ENCODE results near the gene CCDC12.

Gene CCDC12

DNA sequence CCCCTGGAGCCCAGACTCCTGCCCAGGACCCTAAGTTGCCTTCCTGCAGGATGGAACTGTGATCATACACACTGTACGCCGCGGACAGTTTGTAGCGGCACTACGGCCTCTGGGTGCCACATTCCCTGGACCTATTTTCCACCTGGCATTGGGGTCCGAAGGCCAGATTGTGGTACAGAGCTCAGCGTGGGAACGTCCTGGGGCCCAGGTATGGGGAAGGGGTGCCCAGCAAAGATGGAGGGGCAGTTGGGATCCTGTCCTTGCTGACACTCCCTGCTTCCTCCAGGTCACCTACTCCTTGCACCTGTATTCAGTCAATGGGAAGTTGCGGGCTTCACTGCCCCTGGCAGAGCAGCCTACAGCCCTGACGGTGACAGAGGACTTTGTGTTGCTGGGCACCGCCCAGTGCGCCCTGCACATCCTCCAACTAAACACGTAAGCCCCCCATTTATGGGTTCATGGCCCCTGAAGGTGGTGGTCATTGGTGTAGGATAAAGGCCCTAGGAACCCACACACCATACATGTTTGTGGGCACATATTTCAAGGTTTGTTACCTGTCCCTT lies 31.8 kb upstream of the CCDC12 start:
- H3K4me3 ChIP-seq (ENCODE audit: low read depth, low read length): no peak overlapping the region

DNA sequence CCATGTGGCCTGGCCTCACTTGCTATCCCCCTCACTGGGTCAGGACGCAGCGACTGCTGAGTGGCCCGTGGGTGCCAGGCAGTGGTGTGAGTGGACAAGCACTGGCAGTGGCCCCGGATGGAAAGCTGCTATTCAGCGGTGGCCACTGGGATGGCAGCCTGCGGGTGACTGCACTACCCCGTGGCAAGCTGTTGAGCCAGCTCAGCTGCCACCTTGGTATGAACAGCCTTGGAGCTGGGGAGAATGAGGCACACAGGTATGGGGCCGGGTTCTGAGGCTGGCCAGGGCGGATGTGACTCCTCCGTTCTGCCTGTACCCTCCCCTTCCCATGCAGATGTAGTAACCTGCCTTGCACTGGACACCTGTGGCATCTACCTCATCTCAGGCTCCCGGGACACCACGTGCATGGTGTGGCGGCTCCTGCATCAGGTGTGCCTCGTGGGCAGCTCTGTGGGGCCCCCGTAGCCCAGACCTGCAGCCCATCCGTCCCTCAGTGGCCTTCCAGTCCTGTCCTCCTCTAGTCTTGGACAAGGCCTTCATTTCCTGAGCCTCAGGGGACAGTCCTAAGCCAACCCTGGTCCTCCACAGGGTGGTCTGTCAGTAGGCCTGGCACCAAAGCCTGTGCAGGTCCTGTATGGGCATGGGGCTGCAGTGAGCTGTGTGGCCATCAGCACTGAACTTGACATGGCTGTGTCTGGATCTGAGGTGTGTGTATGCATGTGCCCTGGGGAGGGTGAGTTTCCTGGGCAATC lies 31.1 kb upstream of the CCDC12 start:
- no peak overlapping the region for H3K4me3 ChIP-seq (ENCODE audit: low read depth, low read length)

DNA sequence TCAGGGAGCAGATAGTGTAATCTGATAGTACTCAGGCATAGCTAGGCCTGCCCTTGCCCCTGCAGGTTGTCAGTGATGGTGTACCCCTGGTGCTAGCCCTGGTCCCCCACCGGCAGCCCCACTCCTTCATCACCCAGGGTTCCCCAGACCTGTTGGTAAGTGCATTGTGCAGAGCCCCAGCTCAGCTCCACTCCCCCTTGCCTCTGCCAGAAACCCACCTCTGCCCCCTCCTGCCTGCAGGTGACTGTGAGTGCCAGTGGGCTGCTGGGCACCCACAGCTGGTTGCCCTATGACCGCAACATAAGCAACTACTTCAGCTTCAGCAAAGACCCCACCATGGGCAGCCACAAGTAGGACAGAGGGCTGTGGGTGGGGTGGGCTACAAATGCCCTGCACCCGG lies 30.5 kb upstream of the CCDC12 start:
- H3K4me3 ChIP-seq (ENCODE audit: low read depth, low read length): no peak overlapping the region

DNA sequence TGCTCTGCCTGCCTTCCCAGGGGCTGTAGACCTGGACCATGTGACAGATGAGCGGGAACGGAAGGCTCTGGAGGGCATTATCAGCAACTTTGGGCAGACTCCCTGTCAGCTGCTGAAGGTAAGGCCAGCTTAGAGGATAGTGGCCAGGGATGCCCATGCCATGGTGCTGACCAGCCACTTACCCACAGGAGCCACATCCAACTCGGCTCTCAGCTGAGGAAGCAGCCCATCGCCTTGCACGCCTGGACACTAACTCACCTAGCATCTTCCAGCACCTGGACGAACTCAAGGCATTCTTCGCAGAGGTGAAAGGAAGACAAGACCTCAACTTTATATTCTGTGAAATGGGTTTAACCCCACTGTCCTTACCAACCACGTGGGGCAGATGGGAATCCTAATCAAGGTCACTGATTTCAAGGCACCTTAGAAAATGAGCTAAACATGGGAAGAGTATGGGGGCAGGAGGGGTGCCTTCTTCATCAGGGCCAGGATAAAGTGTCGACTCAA lies 29.7 kb upstream of the CCDC12 start:
- no peak overlapping the region for H3K4me3 ChIP-seq (ENCODE audit: low read depth, low read length)

DNA sequence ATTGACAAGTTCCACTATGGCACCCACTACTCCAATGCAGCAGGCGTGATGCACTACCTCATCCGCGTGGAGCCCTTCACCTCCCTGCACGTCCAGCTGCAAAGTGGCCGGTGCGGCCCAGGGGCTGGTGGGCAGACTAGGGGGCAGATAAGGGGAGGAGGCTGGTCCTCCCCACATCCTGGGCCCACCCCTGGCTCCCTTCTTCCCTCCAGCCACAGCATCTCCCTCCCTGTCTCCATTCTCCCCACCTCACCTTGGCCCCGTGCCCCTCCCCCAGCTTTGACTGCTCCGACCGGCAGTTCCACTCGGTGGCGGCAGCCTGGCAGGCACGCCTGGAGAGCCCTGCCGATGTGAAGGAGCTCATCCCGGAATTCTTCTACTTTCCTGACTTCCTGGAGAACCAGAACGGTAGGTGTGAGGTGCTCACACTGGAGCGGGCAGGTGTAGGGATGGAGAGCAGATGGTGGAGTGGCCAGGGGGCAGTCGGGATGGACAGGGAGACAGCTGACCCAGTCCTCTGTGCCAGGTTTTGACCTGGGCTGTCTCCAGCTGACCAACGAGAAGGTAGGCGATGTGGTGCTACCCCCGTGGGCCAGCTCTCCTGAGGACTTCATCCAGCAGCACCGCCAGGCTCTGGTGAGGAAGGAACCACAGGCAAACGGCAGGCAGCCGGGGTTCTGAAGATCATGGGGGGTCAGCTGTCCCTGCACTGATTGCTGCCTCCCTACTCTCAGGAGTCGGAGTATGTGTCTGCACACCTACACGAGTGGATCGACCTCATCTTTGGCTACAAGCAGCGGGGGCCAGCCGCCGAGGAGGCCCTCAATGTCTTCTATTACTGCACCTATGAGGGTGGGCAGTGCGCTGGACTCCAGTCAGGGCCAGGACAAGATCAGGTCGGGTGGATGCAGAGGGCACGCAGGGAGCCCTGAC lies 28.9 kb upstream of the CCDC12 start:
- H3K4me3 ChIP-seq (ENCODE audit: low read depth, low read length): no peak overlapping the region

DNA sequence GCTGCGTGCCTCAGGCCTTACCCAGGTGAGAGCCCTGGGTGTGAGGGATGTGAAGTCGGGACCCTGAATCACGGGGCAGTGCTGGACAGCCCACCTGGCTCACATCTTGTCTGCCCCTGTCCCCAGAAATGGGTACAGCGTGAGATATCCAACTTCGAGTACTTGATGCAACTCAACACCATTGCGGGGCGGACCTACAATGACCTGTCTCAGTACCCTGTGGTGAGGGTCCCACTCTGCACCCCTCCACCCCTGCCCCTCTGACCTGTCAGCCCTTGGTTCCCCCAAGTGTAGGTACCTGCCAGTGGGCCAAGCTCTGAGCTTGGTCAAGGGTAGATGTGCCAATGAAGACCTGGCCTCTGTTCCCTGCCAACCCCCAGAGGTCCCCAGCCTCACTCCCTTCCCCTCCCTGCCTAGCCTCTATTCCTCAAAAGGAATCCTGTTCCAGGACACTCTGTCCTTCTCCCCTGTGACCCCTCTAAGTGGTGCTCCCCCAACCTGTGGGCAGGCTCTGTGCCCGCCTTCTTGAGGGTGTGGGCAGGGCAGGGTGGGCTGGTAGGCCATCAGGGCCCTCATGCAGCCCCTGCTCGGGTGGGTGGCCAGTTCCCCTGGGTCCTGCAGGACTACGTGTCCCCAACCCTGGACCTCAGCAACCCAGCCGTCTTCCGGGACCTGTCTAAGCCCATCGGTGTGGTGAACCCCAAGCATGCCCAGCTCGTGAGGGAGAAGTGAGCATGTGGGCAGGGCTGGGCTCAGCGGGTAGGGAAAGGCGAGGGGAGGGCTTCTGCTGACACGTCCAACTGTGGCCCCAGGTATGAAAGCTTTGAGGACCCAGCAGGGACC lies 28.0 kb upstream of the CCDC12 start:
- no peak overlapping the region for H3K4me3 ChIP-seq (ENCODE audit: low read depth, low read length)

DNA sequence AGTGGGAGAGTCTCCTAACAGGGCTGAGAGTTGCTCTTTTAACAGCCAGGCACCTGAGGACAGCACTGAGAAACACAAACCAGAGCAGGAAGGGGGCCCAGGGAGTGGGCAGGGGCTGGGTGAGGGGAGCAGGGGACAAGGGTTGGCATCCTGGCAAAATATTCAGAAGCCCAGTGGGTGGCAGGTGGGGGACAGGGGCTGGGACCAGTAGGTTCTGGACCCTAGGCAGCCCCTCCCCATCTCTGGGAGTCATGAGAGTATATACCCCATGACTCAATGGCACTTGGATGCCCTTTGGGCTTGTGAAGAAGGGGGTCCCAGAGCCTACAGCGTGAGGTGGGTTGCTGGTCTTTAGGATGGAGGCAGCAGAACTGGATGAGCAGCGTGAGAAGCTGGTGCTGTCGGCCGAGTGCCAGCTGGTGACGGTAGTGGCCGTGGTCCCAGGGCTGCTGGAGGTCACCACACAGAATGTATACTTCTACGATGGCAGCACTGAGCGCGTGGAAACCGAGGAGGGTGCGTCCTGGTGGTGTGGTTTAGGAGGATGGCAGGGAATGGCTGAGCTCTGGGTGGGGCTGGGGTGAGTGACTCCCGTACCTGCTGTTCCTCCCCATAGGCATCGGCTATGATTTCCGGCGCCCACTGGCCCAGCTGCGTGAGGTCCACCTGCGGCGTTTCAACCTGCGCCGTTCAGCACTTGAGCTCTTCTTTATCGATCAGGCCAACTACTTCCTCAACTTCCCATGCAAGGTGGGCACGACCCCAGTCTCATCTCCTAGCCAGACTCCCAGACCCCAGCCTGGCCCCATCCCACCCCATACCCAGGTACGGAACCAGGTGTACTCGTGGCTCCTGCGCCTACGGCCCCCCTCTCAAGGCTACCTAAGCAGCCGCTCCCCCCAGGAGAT lies 27.2 kb upstream of the CCDC12 start:
- no peak overlapping the region for H3K4me3 ChIP-seq (ENCODE audit: low read depth, low read length)

DNA sequence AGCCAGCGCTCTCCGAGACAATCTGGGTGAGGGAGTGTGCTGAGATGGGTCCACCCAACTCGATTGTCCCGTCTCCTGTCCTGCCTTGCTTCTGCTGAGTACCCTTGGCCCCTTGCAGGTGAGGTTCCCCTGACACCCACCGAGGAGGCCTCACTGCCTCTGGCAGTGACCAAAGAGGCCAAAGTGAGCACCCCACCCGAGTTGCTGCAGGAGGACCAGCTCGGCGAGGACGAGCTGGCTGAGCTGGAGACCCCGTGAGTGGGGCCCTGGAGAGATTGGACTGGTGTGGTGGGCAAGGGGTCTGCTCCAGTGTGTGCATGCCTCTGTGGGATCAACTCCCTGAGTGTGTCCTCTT lies 26.5 kb upstream of the CCDC12 start:
- no peak overlapping the region for H3K4me3 ChIP-seq (ENCODE audit: low read depth, low read length)

DNA sequence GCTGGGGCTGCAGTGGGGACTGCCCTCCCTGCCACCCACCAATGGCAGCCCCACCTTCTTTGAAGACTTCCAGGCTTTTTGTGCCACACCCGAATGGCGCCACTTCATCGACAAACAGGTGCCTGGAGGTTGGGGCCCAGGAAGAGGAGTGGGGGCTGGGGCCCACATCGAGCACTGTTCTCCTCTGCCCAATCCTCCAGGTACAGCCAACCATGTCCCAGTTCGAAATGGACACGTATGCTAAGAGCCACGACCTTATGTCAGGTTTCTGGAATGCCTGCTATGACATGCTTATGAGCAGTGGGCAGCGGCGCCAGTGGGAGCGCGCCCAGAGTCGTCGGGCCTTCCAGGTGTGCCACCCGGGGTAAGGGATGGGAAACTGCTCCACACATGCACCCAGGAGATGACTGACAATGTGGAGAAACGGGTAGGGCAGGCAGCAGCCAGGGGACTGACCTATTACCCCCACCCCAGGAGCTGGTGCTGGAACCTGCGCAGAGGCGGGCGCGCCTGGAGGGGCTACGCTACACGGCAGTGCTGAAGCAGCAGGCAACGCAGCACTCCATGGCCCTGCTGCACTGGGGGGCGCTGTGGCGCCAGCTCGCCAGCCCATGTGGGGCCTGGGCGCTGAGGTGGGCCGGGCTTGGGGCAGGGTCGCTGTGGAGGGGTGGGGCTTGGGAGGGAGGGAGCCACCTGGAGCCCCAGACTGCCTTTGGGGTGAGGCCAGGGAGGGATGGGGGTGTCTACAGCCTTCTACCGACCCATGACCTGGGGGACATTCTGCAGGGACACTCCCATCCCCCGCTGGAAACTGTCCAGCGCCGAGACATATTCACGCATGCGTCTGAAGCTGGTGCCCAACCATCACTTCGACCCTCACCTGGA lies 25.9 kb upstream of the CCDC12 start:
- H3K4me3 ChIP-seq (ENCODE audit: low read depth, low read length): no peak overlapping the region

DNA sequence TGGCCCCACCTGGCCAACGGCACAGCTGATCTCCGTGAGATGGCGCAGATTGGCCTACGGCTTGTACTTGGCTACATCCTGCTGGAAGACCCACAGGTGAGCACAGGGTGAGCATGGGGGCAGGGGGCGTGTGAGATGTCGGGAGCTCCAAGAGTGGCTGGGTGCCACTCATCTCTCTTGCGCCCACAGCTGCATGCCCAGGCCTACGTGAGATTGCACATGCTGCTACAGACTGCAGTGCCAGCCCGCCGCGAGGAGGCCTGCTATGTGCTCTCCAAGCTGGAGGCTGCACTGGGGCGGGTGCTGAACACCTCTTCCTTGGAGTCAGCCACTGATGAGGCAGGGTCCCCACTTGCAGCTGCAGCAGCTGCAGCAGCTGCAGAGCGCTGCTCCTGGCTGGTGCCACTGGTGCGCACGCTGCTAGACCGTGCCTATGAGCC lies 25.2 kb upstream of the CCDC12 start:
- H3K4me3 ChIP-seq (ENCODE audit: low read depth, low read length): no peak overlapping the region

DNA sequence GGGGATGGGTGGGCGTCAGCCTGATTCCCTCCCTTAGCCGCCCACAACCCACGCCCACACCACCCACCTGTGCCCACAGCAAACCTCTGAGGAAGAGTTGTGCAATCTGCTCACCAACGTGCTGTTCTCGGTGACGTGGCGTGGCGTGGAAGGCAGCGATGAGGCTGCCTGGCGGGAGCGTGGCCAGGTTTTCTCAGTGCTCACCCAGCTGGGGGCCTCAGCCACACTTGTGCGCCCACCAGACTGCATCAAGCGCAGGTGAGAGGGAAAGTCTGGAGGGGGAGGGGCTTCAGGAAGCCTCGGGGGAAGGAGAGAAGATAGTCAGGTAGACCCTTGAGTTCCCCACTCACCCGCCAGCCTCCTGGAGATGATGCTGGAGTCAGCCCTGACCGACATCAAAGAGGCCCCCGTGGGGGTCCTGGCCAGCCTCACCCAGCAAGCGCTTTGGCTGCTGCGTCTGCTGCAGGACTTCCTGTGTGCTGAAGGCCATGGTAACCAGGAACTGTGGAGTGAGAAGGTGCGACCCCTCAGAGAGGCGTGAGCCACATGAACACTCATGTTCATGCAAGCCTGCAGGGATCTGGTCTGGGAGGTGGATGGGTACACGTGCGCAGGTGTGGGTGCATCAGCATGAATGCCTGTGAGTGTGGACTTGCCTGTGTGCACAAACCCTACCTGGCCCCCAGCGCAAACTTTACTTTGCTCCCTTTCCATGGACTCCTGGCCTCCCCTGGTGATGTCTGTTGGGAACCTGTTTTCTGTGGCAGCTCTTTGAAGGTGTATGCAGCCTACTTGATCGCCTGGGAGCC lies 24.6 kb upstream of the CCDC12 start:
- H3K4me3 ChIP-seq (ENCODE audit: low read depth, low read length): no peak overlapping the region

DNA sequence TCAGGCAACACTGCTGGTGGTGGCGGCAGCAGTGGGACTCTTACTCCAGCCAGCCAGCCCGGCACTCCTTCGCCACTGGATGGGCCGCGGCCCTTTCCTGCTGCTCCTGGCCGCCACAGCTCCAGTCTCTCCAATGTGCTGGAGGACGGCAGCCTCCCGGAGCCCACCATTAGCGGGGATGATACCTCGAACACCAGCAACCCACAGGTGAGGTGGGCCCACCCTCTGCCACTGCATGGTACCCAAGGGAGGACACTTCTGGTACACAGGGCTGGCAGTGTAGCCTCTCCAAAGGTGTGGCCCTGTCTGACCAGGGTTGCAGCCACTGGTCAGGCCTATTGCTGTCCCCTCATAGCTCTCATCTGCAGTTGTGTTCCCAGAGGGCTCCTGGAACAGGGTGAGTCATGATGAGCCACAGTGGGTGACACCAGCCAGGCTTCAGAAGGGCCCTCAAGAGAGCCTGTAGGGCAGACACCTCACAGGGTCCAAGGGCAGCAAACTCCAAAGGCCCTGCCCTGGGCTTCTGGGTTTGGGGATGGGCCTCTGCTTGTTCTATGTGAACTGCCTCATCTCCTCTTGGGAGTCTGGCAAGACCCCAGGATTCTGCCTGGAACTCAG lies 23.8 kb upstream of the CCDC12 start:
- no peak overlapping the region for H3K4me3 ChIP-seq (ENCODE audit: low read depth, low read length)

DNA sequence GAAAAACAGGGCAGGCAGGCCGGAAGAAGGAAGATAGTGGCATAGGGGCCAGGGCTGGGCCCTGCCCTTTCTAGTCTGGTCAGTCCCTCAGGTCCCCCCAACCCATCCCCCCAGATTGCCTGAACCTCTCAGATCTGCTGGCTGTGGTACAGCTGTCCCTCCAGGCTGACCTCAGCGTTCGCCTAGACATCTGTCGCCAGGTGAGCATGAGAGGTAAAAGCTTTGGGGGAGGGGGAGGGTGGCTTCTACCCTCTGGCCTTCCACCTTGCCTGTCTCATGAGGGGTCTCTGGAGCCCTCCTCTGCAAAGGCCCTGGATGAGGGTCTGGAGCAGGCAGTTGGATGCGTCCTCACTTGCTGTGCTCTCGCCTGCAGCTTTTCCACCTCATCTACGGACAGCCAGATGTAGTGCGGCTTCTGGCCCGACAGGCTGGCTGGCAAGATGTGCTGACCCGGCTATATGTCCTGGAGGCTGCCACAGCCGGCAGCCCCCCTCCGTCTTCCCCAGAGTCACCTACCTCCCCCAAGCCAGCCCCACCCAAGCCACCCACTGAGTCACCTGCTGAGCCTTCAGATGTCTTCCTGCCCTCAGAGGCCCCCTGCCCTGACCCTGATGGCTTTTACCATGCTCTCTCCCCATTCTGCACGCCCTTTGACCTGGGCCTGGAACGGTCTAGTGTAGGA lies 23.1 kb upstream of the CCDC12 start:
- H3K4me3 ChIP-seq (ENCODE audit: low read depth, low read length): no peak overlapping the region

DNA sequence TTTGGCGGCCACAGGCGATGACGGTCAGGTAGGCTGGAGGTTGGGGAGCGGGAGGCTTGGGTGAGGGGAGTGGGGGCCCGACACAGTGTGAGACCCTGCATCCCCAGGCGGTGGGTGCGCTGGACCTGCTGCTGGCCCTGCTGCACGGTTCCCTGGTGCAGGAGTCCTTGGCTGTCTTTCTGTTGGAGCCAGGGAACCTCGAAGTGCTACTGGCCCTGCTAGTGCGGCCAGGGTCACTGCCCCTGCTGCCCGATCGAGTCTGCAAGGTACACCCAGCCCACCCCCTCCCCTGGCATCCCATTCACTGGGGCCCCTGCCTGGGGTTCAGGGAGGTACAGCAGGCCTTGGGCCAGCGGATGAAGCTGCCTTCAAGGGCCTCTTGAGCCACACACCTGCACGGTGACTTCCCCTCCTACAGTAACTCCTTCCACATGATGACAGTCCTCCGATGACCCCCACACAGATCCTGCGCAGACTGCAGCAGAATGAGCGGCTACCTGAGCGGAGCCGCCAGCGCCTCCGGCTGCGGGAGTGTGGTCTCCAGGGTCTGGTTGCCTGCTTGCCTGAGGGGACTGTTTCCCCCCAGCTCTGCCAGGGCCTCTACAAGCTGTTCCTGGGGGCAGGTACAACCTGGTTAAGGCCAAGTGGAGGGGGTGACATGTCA lies 22.4 kb upstream of the CCDC12 start:
- H3K4me3 ChIP-seq (ENCODE audit: low read depth, low read length): no peak overlapping the region

DNA sequence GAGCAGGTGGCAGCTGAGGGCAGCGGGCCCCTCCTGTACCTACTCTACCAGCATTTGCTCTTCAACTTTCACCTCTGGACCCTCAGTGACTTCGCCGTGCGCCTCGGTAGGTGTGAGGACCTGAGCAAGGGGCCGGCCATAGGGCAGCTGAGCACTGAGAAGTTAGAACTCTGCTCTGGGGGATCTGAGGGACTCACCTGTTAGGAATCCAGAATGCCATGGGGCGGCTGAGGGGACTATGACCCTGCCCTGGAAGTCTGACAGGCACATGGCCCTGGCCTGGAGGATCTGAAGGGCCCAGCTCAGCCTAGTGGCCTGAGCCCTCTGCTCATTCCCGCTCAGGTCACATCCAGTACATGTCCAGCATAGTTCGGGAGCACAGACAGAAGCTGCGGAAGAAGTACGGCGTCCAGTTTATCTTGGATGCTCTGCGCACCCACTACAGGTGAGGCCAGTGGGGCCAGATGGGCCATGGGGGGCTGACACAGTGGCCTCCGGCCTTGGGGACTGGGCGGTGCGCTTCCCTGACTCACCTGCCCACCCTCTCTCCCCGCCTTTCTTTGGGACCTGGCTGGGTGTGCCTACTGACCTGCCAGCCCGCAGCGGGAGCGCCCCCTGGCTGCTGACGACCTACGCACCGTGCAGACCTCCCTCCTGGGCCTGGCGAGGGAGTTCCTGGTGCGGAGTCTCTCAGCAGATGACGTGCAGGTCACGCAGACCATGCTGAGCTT lies 21.7 kb upstream of the CCDC12 start:
- H3K4me3 ChIP-seq (ENCODE audit: low read depth, low read length): no peak overlapping the region

All from iPS-11a (cell line).